GM04504 (cell line): Measurements from ENCODE around the gene GALNS.
"Not testable (repeated sequence)": the region's sequence is repeated elsewhere in the genome, so short reads cannot be mapped to it uniquely, and the experiment has no call there.

Experiments used
- DNase-seq: peaks from one replicate; pipeline ENCODE4 v3.0.0-alpha.2; 2012; ENCODE audit warnings: low read depth

GALNS gene

DNA sequence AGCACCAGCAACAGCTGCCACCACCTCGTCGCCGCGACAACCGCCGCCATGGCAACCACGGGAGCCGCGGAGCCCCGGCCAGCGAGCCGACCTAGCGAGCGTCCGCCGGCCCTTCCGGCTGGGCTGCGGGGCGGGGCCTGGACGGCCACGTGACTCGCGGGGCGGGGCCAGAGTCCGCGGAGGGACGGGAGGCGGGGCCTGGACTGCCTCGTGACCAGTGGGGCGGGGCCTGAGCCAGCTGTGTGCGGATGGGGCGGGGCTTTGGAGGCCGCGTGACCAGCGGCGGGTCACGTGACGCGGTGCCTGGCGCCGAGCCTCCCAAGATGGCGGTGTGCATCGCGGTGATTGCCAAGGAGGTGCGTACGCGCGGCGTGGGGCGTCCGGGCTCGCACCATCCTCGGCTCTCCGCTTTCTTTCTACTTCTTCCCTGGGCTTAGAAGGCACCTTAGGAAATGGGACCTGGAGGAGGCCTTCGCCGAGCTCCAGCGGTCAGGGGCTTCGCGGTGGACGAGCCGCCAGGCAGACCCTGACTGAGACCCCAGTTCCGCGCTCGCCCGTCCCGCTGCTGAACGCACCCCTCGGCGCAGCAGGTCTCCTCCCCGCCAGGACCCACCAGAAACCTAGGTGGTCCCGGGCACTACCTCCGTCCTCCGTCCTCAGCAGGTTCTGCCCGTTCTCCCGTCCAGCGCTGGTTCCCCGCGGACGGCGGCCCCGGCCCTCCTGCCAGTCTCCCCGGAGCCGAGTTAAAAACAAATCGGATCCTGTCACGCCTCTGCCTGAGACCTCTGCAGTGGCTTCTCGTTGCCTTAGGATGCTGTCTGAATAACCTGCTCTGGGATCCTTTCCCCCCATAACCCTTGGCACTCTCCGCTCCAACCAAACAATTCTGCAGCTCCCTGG, at the start of gene GALNS, which contains the start of gene TRAPPC2L:
Gene GALNS (minus strand): TSS at position 120 of the 900 bp plus-strand sequence. CDS start 70 bp downstream, at position 50.
Gene TRAPPC2L (plus strand): TSS at position 300 of the 900 bp plus-strand sequence. CDS start 24 bp downstream, at position 324.
- DNase-seq = peak; percentile 89

DNA sequence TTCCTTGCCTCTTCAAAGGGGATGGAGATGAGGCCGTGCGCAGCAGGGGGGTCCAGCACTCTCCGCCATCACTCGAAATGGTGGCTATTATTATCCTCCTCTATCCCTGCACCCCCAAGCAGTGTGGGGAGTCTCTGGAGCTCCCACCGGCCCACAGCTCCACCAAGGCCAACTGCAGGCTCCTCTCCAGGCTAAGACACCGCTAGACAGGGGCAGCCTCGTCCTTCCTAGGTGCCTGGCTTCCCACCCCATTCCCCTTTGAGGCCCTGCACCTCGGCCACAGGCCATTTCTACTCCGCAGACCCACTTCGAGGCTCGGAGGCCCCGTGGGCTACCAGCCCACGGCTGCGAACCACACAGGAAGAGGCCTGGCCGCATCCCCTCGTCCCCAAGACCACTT, 49.3 kb upstream of the GALNS start:
- no peak for DNase-seq

- no peak for DNase-seq
Observed at GRCh38 chr16:88905563-88905962, 48.8 kb upstream of the GALNS start.

GRCh38 chr16:88904676-88905365, 48.1 kb upstream of the GALNS start:
- no peak for DNase-seq

DNA sequence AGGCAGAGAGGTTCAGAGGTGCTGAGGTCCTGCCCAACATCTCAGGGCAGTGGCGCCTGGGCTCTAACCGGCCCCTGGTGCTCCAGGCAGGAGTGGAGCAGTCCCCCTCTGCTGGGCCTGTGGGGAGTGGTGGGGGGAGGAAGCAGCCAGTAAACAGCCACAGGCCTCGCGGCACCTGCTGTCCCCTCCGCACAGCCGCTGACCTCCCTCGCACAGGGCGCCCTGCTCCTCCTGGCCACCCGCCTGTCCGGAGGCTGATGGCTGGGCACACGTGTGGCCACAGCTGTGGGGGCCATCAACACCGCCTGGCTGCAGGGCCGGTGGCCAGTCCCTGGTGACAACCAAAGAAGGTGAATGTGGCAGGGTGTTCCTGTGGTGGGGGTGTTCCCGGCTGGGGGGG, 46.5 kb upstream of the GALNS start:
- DNase-seq = no peak

GRCh38 chr16:88902744-88903143, 46.0 kb upstream of the GALNS start:
- DNase-seq = no peak

- DNase-seq = no peak
Observed at GRCh38 chr16:88901718-88902337, 45.1 kb upstream of the GALNS start.

- no peak for DNase-seq
Observed at GRCh38 chr16:88900662-88901052, 43.9 kb upstream of the GALNS start.

- no peak for DNase-seq
Observed at GRCh38 chr16:88899901-88900661, 43.3 kb upstream of the GALNS start.

GRCh38 chr16:88897696-88898425, 41.1 kb upstream of the GALNS start:
- no peak for DNase-seq

DNA sequence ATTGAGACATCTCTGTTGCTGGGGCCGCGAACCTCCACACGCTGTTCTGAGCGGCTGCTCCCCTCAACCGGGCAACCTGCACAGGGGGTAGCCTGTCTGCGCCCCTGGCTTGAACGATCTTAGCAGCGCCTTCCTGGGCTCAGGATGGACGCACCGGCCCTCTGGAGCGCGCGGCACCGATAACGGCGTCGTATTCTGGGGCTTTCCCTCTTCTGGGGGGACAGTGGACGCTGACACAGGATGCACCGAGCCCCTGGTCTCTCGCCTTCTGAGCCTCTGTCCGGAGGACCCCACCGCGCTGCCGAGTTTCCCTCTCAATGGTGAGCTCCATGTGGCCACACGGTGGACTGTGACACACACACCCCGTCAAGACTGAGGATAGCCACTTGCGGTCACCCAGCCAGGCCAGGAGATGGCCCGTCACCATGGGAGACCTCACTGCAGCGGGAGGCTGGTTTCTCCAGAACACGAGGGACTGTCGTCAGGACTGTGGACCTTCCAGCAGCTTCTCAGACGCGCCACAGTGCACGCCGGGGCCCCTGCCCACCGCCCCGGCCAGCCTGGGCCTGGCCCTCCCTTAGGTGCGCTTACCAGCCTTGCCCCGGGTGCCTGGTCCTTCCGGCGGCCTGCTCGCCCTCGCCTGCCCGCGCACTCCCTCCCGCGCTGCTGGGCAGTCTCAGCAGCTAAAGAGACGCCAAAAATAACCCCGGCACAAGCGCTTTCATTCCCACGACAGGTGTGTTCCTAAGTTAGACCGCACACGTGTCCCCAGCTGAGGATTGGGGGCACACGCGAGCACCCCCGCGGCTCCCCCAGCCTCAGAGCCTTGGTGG, 39.7 kb upstream of the GALNS start:
- DNase-seq = no peak

DNA sequence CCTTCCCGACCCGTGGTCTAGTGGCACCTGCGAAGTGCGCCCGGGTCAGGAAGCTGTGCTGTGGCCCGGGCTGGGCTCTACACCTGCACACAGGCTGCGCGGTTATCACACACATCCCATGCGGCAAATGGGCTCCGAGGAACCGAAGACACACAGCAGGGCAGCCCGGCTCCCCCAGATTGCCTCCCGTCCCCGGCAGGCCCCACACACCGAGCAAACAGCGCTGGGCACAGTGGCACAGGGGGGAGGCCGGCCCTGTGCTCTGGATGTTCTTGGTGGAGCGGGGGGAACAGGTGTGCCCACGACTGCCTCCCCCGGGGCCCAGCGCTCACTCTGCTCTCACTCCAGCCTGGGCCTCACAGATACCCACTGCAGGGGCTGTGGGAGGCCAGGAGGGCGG, 38.6 kb upstream of the GALNS start:
- no peak for DNase-seq

- no peak for DNase-seq
Observed at GRCh38 chr16:88894681-88895300, 38.0 kb upstream of the GALNS start.

DNA sequence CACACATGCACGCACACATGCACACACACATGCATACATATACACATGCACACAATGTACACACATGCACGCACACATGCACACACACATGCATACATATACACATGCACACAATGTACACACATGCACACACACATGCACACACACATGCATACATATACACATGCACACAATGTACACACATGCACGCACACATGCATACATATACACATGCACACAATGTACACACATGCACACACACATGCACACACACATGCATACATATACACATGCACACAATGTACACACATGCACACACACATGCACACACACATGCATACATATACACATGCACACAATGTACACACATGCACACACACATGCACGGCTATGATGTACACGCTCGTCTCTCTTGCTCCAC, 37.5 kb upstream of the GALNS start:
- not testable (repeated sequence) for DNase-seq

DNA sequence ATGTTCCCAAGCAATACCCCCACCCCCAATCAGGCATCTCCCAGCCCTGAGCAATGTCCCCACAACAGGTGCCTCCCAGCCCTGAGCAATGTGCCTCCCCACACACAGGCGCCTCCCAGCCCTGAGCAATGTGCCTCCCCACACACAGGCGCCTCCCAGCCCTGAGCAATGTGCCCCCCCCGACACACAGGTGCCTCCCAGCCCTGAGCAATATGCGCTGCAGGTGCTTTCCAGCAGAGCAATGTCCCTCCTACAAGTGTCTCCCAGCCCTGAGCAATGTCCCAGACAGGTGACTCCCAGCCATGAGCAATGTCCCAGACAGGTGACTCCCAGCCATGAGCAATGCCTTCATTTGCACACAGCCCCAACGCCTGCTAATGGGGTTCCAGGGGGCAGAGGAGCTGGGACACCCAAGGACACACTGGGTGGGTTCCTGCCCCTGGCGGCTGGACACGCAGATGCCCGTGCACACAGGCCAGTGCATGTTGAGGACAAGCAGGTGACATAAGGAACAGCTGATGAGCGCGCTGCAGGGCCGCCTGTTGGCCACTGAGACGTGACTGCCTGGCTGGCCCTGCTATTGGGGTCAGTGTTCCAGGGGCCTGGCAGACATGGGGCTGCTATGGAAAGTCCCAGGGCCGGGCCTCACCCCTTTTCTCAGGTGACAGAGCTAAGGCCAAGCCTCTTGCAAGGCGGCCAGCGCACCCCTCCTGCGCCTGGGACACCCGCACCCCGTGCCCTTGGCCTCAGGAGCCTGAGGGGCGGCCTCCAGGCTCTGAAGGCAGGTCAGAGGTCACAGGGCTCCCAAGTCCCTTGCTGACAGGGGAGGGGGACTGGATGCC, 36.6 kb upstream of the GALNS start:
- no peak for DNase-seq

DNA sequence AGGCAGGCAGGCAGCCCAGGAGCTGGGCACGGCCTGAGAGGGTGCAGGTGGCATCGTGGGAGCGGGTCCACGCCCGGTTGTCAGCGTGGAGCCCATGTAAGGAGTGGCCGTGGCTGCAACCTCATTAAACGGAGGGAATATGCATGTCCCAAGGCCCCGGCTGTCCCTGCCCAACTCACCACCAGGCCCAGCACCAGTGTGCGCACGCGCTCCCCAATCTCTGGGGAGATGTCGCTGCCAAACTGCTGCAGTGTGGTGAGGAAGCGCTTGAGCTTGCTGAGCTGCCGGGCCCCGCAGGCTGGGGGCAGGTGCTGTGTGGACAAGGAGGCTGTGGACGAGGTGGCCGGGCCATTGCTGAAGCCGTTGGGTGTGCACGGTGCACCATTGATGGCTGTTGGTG, 35.3 kb upstream of the GALNS start:
- DNase-seq = no peak

DNA sequence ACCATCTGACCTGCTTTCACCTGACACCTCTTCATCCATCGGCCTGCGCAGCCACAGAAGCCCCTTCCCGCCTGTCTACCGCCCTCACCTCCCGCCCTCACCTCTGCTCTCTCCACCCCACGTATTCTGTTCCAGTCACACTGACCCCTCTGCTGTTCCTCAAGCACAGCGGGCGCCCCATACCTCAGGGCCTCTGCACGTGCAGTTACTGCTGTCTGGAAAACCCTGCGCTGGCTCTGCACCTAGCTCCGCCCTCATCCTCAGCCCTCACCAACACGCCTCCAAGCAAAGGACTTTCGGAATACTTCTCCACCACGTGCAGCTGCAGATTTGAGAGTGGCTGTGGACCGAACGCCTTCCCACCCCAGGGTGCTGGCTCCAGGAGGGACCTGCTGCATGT, 34.3 kb upstream of the GALNS start:
- DNase-seq = no peak

DNA sequence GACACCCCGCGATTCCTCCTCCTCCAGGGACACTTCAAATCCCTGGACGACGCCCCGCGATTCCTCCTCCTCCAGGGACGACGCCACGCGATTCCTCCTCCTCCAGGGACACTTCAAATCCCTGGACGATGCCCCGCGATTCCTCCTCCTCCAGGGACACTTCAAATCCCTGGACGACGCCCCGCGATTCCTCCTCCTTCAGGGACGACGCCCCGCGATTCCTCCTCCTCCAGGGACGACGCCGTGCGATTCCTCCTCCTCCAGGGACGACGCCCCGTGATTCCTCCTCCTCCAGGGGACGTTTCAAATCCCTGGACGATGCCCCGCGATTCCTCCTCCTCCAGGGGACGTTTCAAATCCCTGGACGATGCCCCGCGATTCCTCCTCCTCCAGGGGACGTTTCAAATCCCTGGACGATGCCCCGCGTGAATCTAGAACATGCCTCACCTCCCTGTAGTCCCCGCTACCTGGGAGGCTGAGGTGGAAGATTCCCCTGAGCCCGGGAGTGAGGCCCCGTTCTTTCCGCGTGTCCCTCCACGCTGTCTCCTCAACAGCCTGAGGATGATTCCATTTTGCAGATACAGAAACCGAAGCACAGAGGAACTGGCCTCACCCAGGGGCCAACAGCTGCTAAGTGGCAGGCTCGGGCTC, 33.1 kb upstream of the GALNS start:
- not testable (repeated sequence) for DNase-seq
